CD14-positive monocyte (primary cell): ENCODE measurements around the gene CFAP92. TPM values are rescaled to one million over a fixed set of nuclear protein-coding genes. Genes with fewer than 3 reads are reported as not detected.

Experiments used
- DNase-seq, 3 donors: peaks; one replicate each; pipeline ENCODE4 v3.0.0-alpha.2; 2011 to 2022
- H2AFZ ChIP-seq: 2 replicates; pipeline ENCODE4 v1.6.0; 2012; ENCODE audit warnings: mild to moderate bottlenecking, low read depth, low read length, inconsistent platforms; ENCODE audit not compliant: insufficient read depth, poor library complexity, severe bottlenecking
- H3K27ac ChIP-seq, 2 donors: 1 replicate in 1 of 2; 2 replicates in 1 of 2; pipeline ENCODE4 v1.5.1; 2012 to 2013; ENCODE audit warnings: low read length in 2 of 2, control low read depth in 1 of 2, inconsistent platforms in 1 of 2, low read depth in 1 of 2, mild to moderate bottlenecking in 1 of 2
- H3K27me3 ChIP-seq, 2 donors: one replicate each; pipeline versions ENCODE4 v1.6.0 to v1.6.1; 2011 to 2013; ENCODE audit warnings: low read length in 2 of 2; ENCODE audit not compliant: control insufficient read depth in 2 of 2, insufficient read depth in 2 of 2
- H3K36me3 ChIP-seq, 2 donors: replicated peaks in 1 of 2; 1 replicate in 1 of 2; 2 replicates in 1 of 2; pipeline versions ENCODE4 v1.5.1 to v1.6.1; 2012 to 2013; ENCODE audit warnings: low read length in 2 of 2, control low read depth in 1 of 2, inconsistent platforms in 1 of 2, mild to moderate bottlenecking in 1 of 2; ENCODE audit not compliant: insufficient read depth in 2 of 2, control insufficient read depth in 1 of 2
- H3K4me1 ChIP-seq, 2 donors: 1 replicate in 1 of 2; 2 replicates in 1 of 2; pipeline versions ENCODE4 v1.5.1 to v1.6.1; 2012 to 2013; ENCODE audit warnings: low read length in 2 of 2, control low read depth in 1 of 2, inconsistent platforms in 1 of 2, mild to moderate bottlenecking in 1 of 2, moderate library complexity in 1 of 2; ENCODE audit not compliant: insufficient read depth in 2 of 2, control insufficient read depth in 1 of 2
- H3K4me2 ChIP-seq: replicated peaks from 2 replicates; pipeline ENCODE3; 2012; ENCODE audit warnings: low read length, moderate library complexity, mild to moderate bottlenecking; ENCODE audit not compliant: poor library complexity, severe bottlenecking; ENCODE audit errors: extremely low read depth
- H3K4me3 ChIP-seq, 3 experiments: fragments of 200-600 bp in 1 of 3; sonication (generic) in 1 of 3; replicated peaks in 1 of 3; 1 replicate in 2 of 3; 2 replicates in 1 of 3; pipeline ENCODE4 v1.5.1; 2011 to 2013; ENCODE audit warnings: low read length in 3 of 3, mild to moderate bottlenecking in 3 of 3, control low read depth in 2 of 3, low read depth in 2 of 3, inconsistent platforms in 1 of 3, moderate library complexity in 1 of 3
- H3K79me2 ChIP-seq: 2 replicates; pipeline ENCODE4 v1.6.0; 2012; ENCODE audit warnings: mild to moderate bottlenecking, control low read depth, inconsistent platforms, low read length, moderate library complexity; ENCODE audit not compliant: insufficient read depth
- H3K9ac ChIP-seq: 2 replicates; pipeline ENCODE4 v1.6.0; 2017; ENCODE audit warnings: low read length, mild to moderate bottlenecking; ENCODE audit not compliant: insufficient read depth, poor library complexity, severe bottlenecking
- H3K9me3 ChIP-seq, 2 donors: replicated peaks in 1 of 2; 1 replicate in 1 of 2; 2 replicates in 1 of 2; pipeline versions ENCODE4 v1.5.1 to v1.6.1; 2012 to 2013; ENCODE audit warnings: low read length in 2 of 2, control low read depth in 1 of 2; ENCODE audit not compliant: control insufficient read depth in 1 of 2, insufficient read depth in 1 of 2
- H4K20me1 ChIP-seq: 2 replicates; pipeline ENCODE4 v1.6.0; 2012; ENCODE audit warnings: mild to moderate bottlenecking, low read length, control low read depth, moderate library complexity; ENCODE audit not compliant: insufficient read depth
- H3K27ac Mint-ChIP-seq, 7 donors: one replicate each; pipeline ENCODE4 v1.8.0; 2020; ENCODE audit warnings: mild to moderate bottlenecking in 7 of 7, mixed read lengths in 7 of 7, moderate library complexity in 6 of 7, inconsistent platforms in 2 of 7
- H3K27me3 Mint-ChIP-seq, 3 donors: one replicate each; pipeline ENCODE4 v1.8.0; 2021 to 2022; ENCODE audit warnings: low read depth in 3 of 3, mild to moderate bottlenecking in 3 of 3, mixed read lengths in 3 of 3, moderate library complexity in 3 of 3, inconsistent platforms in 1 of 3
- H3K36me3 Mint-ChIP-seq, 2 donors: one replicate each; pipeline ENCODE4 v1.8.0; 2020; ENCODE audit warnings: mixed read lengths in 2 of 2, inconsistent platforms in 1 of 2, mild to moderate bottlenecking in 1 of 2
- H3K4me1 Mint-ChIP-seq: one replicate; pipeline ENCODE4 v1.8.0; 2020; ENCODE audit warnings: mild to moderate bottlenecking, mixed read lengths
- H3K4me3 Mint-ChIP-seq, 2 donors: one replicate each; pipeline ENCODE4 v1.8.0; 2020; ENCODE audit warnings: mild to moderate bottlenecking in 2 of 2, mixed read lengths in 2 of 2, moderate library complexity in 1 of 2
- H3K9me3 Mint-ChIP-seq, 7 donors: one replicate each; pipeline ENCODE4 v1.8.0; 2020 to 2022; ENCODE audit warnings: mixed read lengths in 7 of 7, mild to moderate bottlenecking in 6 of 7, moderate library complexity in 6 of 7, inconsistent platforms in 2 of 7
- WGBS: methylation state at CpG from one replicate; pipeline ENCODE4 v1.1.5; 2013; ENCODE audit warnings: missing lambda C conversion rate; ENCODE audit not compliant: insufficient coverage; 5-methylcytosine and 5-hydroxymethylcytosine counted together
- intact Hi-C, 2 donors: fragments of 100-400 bp; cut with micrococcal nuclease; formaldehyde crosslinking; loops; one replicate each; pipeline versions ENCODE4 v1.15.0 to v1.15.1; 2023
- polyA plus RNA-seq, 3 donors: library from polyadenylated mRNA; depleted of rRNA in 1 of 3; unstranded in 2 of 3; stranded (reverse) in 1 of 3; fragments of 300-500 nt in 2 of 3; fragments of >200 nt in 1 of 3; fragmentation: Illumina TruSeq in 2 of 3; gene quantifications; 1 replicate in 2 of 3; 2 replicates in 1 of 3; pipeline ENCODE4 v1.2.3, GENCODE V29; 2012 to 2021
- TF ChIP-seq, protein P1 (sequence below): fragments of 200-600 bp; IDR thresholded peaks from one replicate; pipeline ENCODE4 v1.8.0; 2022; ENCODE audit warnings: antibody characterized with exemption, mild to moderate bottlenecking

CFAP92 gene
- polyA plus RNA-seq, 3 donors: 0.12 to 0.50 (median 0.19) TPM

DNA sequence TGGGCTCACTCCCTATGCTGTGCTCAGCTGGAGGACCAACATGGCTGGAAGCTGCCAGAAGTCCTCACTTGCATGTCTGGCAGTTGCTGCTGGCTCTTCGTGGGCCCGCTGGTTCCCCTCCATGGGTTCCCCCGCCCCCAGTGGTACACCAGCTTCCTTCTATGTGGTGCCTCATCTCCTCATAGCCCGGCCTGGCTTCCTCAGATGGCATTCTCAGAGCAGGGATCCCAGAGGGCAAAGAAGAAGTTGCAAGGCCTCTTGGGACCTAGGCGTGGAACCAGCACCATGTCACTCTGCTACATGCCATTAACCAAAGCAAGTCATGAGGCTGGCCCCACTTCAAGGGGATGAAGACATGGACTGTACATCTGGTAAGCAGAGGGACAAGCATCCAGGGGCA lies 2.9 kb upstream of the CFAP92 start:
- Histone ChIP-seq H3K9ac (no peak overlapping the region), H3K4me2 (no peak overlapping the region), H3K27ac (no peak overlapping the region), H3K79me2 (no peaks in the 10 kb centered on the region), H2AFZ (no peak overlapping the region), H3K4me1 (peaks cover 26 to 42% of the 10 kb centered on the region in 2 donors), H3K4me3 (no peak overlapping the region), H4K20me1 (no peaks in the 10 kb centered on the region), H3K36me3 (no peaks in the 10 kb centered on the region), H3K9me3 (peaks cover 0 to 7% of the 10 kb centered on the region in 2 donors), H3K27me3 (peaks cover 21 to 34% of the 10 kb centered on the region in 2 donors)
- Mint-ChIP-seq H3K27ac (peak overlapping the region in 1 of 7 donors; percentile 64), H3K4me1 (peaks cover 25% of the 10 kb centered on the region), H3K9me3 (peaks cover 0 to 8% (median 0%) of the 10 kb centered on the region in 7 donors), H3K27me3 (peaks cover 28 to 40% (median 35%) of the 10 kb centered on the region in 3 donors), H3K36me3 (no peaks in the 10 kb centered on the region), H3K4me3 (no peak overlapping the region)
- intact Hi-C loops: no loop called here
- DNase-seq: no peak
- TF ChIP-seq, protein P1, sequence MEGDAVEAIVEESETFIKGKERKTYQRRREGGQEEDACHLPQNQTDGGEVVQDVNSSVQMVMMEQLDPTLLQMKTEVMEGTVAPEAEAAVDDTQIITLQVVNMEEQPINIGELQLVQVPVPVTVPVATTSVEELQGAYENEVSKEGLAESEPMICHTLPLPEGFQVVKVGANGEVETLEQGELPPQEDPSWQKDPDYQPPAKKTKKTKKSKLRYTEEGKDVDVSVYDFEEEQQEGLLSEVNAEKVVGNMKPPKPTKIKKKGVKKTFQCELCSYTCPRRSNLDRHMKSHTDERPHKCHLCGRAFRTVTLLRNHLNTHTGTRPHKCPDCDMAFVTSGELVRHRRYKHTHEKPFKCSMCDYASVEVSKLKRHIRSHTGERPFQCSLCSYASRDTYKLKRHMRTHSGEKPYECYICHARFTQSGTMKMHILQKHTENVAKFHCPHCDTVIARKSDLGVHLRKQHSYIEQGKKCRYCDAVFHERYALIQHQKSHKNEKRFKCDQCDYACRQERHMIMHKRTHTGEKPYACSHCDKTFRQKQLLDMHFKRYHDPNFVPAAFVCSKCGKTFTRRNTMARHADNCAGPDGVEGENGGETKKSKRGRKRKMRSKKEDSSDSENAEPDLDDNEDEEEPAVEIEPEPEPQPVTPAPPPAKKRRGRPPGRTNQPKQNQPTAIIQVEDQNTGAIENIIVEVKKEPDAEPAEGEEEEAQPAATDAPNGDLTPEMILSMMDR: no peak
- WGBS: 14% methylated on average over 4 of the region's 5 CpGs

DNA sequence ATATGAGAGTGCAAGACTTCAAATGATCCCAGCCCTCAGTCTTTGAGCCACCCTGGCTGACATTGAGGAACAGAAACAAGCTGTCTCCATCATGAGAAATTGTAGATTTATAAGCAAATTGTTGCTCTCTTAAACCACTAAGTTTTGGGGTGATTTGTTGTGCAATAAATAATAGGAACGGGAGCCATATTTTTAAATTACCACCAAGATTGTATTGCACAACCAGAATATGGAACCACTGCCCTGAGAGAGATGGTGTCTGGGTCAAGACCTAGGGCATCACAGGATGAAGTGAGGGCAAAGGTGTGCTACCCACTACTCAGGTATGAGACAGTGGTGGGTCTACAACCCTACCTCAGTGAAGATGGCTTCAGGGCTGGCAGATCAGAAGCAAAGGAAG lies 2.3 kb upstream of the CFAP92 start:
- Mint-ChIP-seq H3K4me1 (peaks cover 28% of the 10 kb centered on the region), H3K27me3 (peaks cover 27 to 35% (median 32%) of the 10 kb centered on the region in 3 donors), H3K4me3 (no peak overlapping the region), H3K27ac (peak overlapping the region in 4 of 7 donors; percentile 33 to 75 (median 53)), H3K36me3 (peaks cover 0 to 2% of the 10 kb centered on the region in 2 donors), H3K9me3 (peaks cover 0 to 8% (median 0%) of the 10 kb centered on the region in 7 donors)
- no peaks in the 10 kb centered on the region for H3K36me3 ChIP-seq
- no peak overlapping the region for H3K27ac ChIP-seq
- peaks cover 0 to 7% of the 10 kb centered on the region in 2 donors for H3K9me3 ChIP-seq
- peaks cover 19 to 31% of the 10 kb centered on the region in 2 donors for H3K27me3 ChIP-seq
- intact Hi-C loops: no loop called here
- H3K4me2 ChIP-seq: no peak overlapping the region
- peak in 1 of 3 donors; percentile 18 for DNase-seq
- no CpG with 5 or more reads among the region's 1 CpG for WGBS
- no peaks in the 10 kb centered on the region for H4K20me1 ChIP-seq
- TF ChIP-seq, protein P1: no peak
- H3K79me2 ChIP-seq: no peaks in the 10 kb centered on the region
- H3K4me1 ChIP-seq: peaks cover 29 to 40% of the 10 kb centered on the region in 2 donors
- H3K4me3 ChIP-seq: no peak overlapping the region
- no peak overlapping the region for H2AFZ ChIP-seq
- H3K9ac ChIP-seq: no peak overlapping the region
